Psoas muscle (tissue), 8 donors: ENCODE results near the gene RIN3. TPM values are rescaled to one million over a fixed set of nuclear protein-coding genes. Genes with fewer than 3 reads are reported as not detected.

Source experiments
- ATAC-seq, 4 donors: fragments of 200-7000 bp; cut with Tn5 transposase; one replicate each; pipeline ENCODE4 v1.9.1; 2020; ENCODE audit warnings: moderate library complexity in 3 of 4, mild to moderate bottlenecking in 2 of 4
- DNase-seq, 2 donors: peaks; one replicate each; pipeline ENCODE4 v3.0.0-alpha.2; 2020
- H3K27ac ChIP-seq: fragments of 200-600 bp; one replicate; pipeline ENCODE4 v1.8.0; 2022
- H3K27me3 ChIP-seq, 3 donors: fragments of 200-600 bp in 1 of 3; one replicate each; pipeline versions ENCODE4 v1.6.1 to v1.8.0; 2013 to 2022; ENCODE audit warnings: low read length in 2 of 3, mild to moderate bottlenecking in 2 of 3, moderate library complexity in 1 of 3; ENCODE audit not compliant: insufficient read depth in 3 of 3
- H3K36me3 ChIP-seq, 2 donors: fragments of 200-600 bp in 1 of 2; one replicate each; pipeline versions ENCODE4 v1.6.1 to v1.8.0; 2013 to 2022; ENCODE audit warnings: low read depth in 1 of 2, mild to moderate bottlenecking in 1 of 2, moderate library complexity in 1 of 2; ENCODE audit not compliant: insufficient read depth in 1 of 2
- H3K4me1 ChIP-seq: fragments of 200-600 bp; one replicate; pipeline ENCODE4 v1.8.0; 2022
- H3K4me3 ChIP-seq: fragments of 200-600 bp; one replicate; pipeline ENCODE4 v1.8.0; 2022; ENCODE audit warnings: mild to moderate bottlenecking
- H3K9me3 ChIP-seq: fragments of 200-600 bp; one replicate; pipeline ENCODE4 v1.8.0; 2022
- WGBS, 3 donors: extraction: QIAGEN DNeasy Blood & Tissue Kit; methylation state at CpG; one replicate each; pipeline versions ENCODE4 v1.1.6 to v1.1.7; 2013; 5-methylcytosine and 5-hydroxymethylcytosine counted together
- intact Hi-C, 2 donors: fragments of 100-400 bp; cut with DNase I; formaldehyde crosslinking; loops; one replicate each; pipeline versions ENCODE4 v1.11.0 to v1.14.2; 2022
- polyA plus RNA-seq, 3 donors: library from polyadenylated mRNA; stranded (reverse); fragments of 200-250 nt; gene quantifications; one replicate each; pipeline ENCODE4 v1.2.3, GENCODE V29; 2013
- total RNA-seq, 4 donors: library from RNA; stranded (reverse); fragmentation: NEBNext Ultra II Directional in 2 of 4; extraction: Animal tissue kit (Norgen Biotek cat#: 25700) in 2 of 4; gene quantifications; one replicate each; pipeline versions ENCODE4 v1.2.1 to v1.2.4, GENCODE V29; 2021 to 2023
- TF ChIP-seq, protein P1 (sequence below): fragments of 200-600 bp; IDR thresholded peaks from one replicate; pipeline ENCODE4 v1.8.0; 2022; ENCODE audit warnings: antibody characterized with exemption
- donor health status: healthy with polysubstance abuse.
- donor health status: DM: no; HTN: no; CAD: no; lungs with moderate emphysema.
- donor health status: Bipolar disorder and iron deficiency.
- donor health status: healthy.
- donor health status: DM: yes; HTN: yes; CAD: no.
- donor health status: DM: no; HTN: no; CAD: no.
- donor health status: DM: no; HTN: no; CAD: no.
- donor health status: DM: yes; HTN: yes; CAD: no.

RIN3 gene
- total and polyA plus RNA-seq, 7 donors = 1.2 to 8.7 (median 3.8) TPM

DNA sequence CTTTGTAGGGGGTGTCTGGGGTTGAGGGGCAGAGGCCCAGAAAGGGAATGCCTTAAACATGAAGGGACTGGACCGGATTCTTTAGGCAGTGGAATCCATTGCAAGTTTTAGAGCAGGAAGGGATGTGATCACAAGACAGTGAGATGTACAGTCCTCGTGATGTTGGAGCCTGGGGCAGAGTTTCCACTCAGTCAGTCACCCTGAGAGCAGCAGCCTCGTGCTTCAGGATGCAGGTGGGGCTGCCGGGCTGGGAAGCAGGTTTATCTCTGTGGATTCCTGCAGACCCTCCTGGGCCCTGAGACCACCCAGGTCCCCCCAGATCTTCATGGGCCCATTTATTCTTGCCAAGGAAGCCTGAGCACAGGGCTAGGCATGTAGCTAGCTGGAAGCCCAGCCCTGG lies 38.5 kb downstream of the RIN3 start:
- Histone ChIP-seq H3K4me3 (no peak overlapping the region), H3K27ac (no peak overlapping the region), H3K9me3 (no peaks in the 10 kb centered on the region), H3K27me3 (no peaks in the 10 kb centered on the region), H3K36me3 (no peaks in the 10 kb centered on the region), H3K4me1 (no peaks in the 10 kb centered on the region)
- ATAC-seq (no peak), DNase-seq (no peak)
- 83 to 84% (median 84%) methylated on average over 4 of the region's 4 CpGs for WGBS, 3 donors
- TF ChIP-seq, protein P1, sequence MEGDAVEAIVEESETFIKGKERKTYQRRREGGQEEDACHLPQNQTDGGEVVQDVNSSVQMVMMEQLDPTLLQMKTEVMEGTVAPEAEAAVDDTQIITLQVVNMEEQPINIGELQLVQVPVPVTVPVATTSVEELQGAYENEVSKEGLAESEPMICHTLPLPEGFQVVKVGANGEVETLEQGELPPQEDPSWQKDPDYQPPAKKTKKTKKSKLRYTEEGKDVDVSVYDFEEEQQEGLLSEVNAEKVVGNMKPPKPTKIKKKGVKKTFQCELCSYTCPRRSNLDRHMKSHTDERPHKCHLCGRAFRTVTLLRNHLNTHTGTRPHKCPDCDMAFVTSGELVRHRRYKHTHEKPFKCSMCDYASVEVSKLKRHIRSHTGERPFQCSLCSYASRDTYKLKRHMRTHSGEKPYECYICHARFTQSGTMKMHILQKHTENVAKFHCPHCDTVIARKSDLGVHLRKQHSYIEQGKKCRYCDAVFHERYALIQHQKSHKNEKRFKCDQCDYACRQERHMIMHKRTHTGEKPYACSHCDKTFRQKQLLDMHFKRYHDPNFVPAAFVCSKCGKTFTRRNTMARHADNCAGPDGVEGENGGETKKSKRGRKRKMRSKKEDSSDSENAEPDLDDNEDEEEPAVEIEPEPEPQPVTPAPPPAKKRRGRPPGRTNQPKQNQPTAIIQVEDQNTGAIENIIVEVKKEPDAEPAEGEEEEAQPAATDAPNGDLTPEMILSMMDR = no peak
- intact Hi-C loops = no loop called here

- H3K36me3 ChIP-seq = no peaks in the 10 kb centered on the region
- DNase-seq (no peak), ATAC-seq (no peak)
- intact Hi-C loops = no loop called here
- WGBS, 3 donors = 46 to 57% (median 52%) methylated on average over 10 of the region's 10 CpGs
- H3K4me1 ChIP-seq = no peaks in the 10 kb centered on the region
- no peak overlapping the region for H3K4me3 ChIP-seq
- TF ChIP-seq, protein P1 = no peak
- no peaks in the 10 kb centered on the region for H3K27me3 ChIP-seq
- H3K27ac ChIP-seq = no peak overlapping the region
- H3K9me3 ChIP-seq = no peaks in the 10 kb centered on the region
These were observed 39.9 kb downstream of the RIN3 start for GRCh38 chr14:92553438-92553837.

DNA sequence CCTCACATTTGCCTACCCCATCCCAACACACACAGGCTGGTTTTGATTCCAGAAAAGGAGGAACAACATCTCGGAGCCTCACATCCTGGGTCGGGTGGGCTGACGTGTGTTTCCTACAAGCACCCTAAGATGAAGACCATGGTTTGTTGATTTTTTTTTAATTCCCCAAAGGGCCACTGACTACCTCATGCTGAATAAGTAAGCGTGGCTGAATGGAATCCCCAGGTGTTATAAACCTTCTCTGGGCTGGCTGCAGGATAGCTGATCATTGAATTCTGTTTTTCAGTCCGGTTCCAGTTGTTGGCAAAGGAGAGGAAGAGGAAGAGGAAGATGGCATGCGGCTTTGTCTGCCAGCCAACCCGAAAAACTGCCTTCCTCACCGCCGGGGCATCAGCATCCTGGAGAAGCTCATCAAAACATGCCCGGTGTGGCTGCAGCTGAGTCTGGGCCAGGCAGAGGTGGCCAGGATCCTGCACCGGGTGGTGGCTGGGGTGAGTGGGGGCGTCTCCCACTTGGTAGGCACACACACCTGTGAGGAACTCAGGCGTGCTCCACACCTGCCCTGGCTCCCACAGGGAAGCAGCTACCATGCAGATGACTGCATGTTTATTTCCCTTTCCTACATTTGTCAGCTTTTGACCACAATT lies 42.0 kb downstream of the RIN3 start:
- no peak for ATAC-seq
- Histone ChIP-seq H3K27ac (no peak overlapping the region), H3K27me3 (no peaks in the 10 kb centered on the region), H3K36me3 (no peaks in the 10 kb centered on the region), H3K4me3 (no peak overlapping the region), H3K4me1 (no peaks in the 10 kb centered on the region), H3K9me3 (no peaks in the 10 kb centered on the region)
- WGBS, 3 donors = 73 to 77% (median 73%) methylated on average over 13 of the region's 13 CpGs
- TF ChIP-seq, protein P1 = no peak
- no peak for DNase-seq
- intact Hi-C loops = no loop called here

GRCh38 chr14:92556255-92556741 lies 42.7 kb downstream of the RIN3 start:
- no peaks in the 10 kb centered on the region for H3K27me3 ChIP-seq
- intact Hi-C loops = no loop called here
- DNase-seq = no peak
- ATAC-seq = no peak
- no peaks in the 10 kb centered on the region for H3K9me3 ChIP-seq
- no peak overlapping the region for H3K4me3 ChIP-seq
- 88 to 95% (median 91%) methylated on average over 4 of the region's 4 CpGs for WGBS, 3 donors
- TF ChIP-seq, protein P1 = no peak
- H3K4me1 ChIP-seq = no peaks in the 10 kb centered on the region
- H3K27ac ChIP-seq = no peak overlapping the region
- H3K36me3 ChIP-seq = no peaks in the 10 kb centered on the region
